HepG2 (cell line): Measurements from ENCODE around the gene MVB12A.

Experiments used
- CEBPZ ChIP-seq: IDR thresholded peaks from 2 replicates; pipeline ENCODE4 v1.6.1; 2012; ENCODE audit warnings: low read length, improper control_type of control experiment
- IRF1 ChIP-seq: sonication (generic); formaldehyde crosslinking; IDR thresholded peaks from 2 replicates; pipeline ENCODE4 v1.4.0; 2020; ENCODE audit warnings: low read depth, mild to moderate bottlenecking, missing genetic modification reagents
- KDM1A ChIP-seq: IDR thresholded peaks from 2 replicates; pipeline ENCODE4 v1.6.1; 2016; ENCODE audit warnings: missing compliant biosample characterization
- PHF20 ChIP-seq: sonication (generic); formaldehyde crosslinking; IDR thresholded peaks from 2 replicates; pipeline ENCODE4 v1.5.0; 2020; ENCODE audit warnings: mild to moderate bottlenecking, missing genetic modification reagents
- POLR2AphosphoS2 ChIP-seq: IDR thresholded peaks from 2 replicates; pipeline ENCODE4 v1.6.1; 2011; ENCODE audit warnings: low read depth, low read length, improper control_type of control experiment
- POLR2AphosphoS5 ChIP-seq: IDR thresholded peaks from 2 replicates; pipeline ENCODE4 v1.6.1; 2012; ENCODE audit warnings: low read depth, low read length
- RFX5 ChIP-seq: IDR thresholded peaks from 2 replicates; pipeline ENCODE4 v1.6.1; 2011; ENCODE audit warnings: low read depth, low read length, improper control_type of control experiment
- STAT6 ChIP-seq: sonication (generic); formaldehyde crosslinking; IDR thresholded peaks from 2 replicates; pipeline ENCODE4 v1.4.0; 2020; ENCODE audit warnings: missing genetic modification reagents, mild to moderate bottlenecking, borderline replicate concordance
- TP53 ChIP-seq: sonication (generic); formaldehyde crosslinking; conservative IDR thresholded peaks from 2 replicates; pipeline ENCODE4 v1.4.0; 2020; ENCODE audit warnings: missing genetic modification reagents
- ZNF703 ChIP-seq: sonication (generic); formaldehyde crosslinking; IDR thresholded peaks from 2 replicates; pipeline ENCODE4 v1.5.1; 2020; ENCODE audit warnings: missing genetic modification reagents, mild to moderate bottlenecking, moderate library complexity, borderline replicate concordance

- TF ChIP-seq STAT6 (CRISPR knock-in tag) (no peak), POLR2AphosphoS2 (no peak), ZNF703 (CRISPR knock-in tag) (no peak), TP53 (no peak), KDM1A (CRISPR knock-in tag) (no peak), CEBPZ (no peak), PHF20 (no peak), IRF1 (CRISPR knock-in tag) (no peak), RFX5 (no peak), POLR2AphosphoS5 (no peak)
Measured at GRCh38 chr19:17441241-17442021, 21.6 kb downstream of the MVB12A start.
